Skeletal muscle satellite cell (primary cell): ENCODE results near the gene CASP2.
"Not testable (repeated sequence)": the region's sequence is repeated elsewhere in the genome, so short reads cannot be mapped to it uniquely, and the experiment has no call there.

Source experiments
- H3K27me3 ChIP-seq: 2 replicates; pipeline ENCODE4 v1.7.0; 2013; ENCODE audit warnings: low read length; ENCODE audit not compliant: control insufficient read depth, insufficient read depth
- H3K36me3 ChIP-seq: 2 replicates; pipeline ENCODE4 v1.7.0; 2013; ENCODE audit warnings: mild to moderate bottlenecking, control low read depth, low read length; ENCODE audit not compliant: insufficient read depth
- H3K4me1 ChIP-seq: 2 replicates; pipeline ENCODE4 v1.7.0; 2013; ENCODE audit warnings: low read length; ENCODE audit not compliant: control insufficient read depth, insufficient read depth
- H3K4me2 ChIP-seq: 2 replicates; pipeline ENCODE4 v1.7.0; 2013; ENCODE audit warnings: mild to moderate bottlenecking, low read length
- H3K4me3 ChIP-seq: 2 replicates; pipeline ENCODE4 v1.7.0; 2013; ENCODE audit warnings: low read length
- H3K9ac ChIP-seq: 2 replicates; pipeline ENCODE4 v1.7.0; 2013; ENCODE audit warnings: mild to moderate bottlenecking, low read depth, low read length, moderate library complexity
- H3K9me3 ChIP-seq: replicated peaks from 2 replicates; pipeline ENCODE4 v1.7.0; 2013; ENCODE audit warnings: mild to moderate bottlenecking, control low read depth, low read length

Gene CASP2

GRCh38 chr7:143285470-143285778, 2.7 kb upstream of the CASP2 start:
- H3K9ac ChIP-seq, result no peak overlapping the region
- no peaks in the 10 kb centered on the region for H3K27me3 ChIP-seq
- no peak overlapping the region for H3K4me3 ChIP-seq
- no peaks in the 10 kb centered on the region for H3K9me3 ChIP-seq
- H3K36me3 ChIP-seq, result peaks cover 2% of the 10 kb centered on the region
- no peak overlapping the region for H3K4me2 ChIP-seq
- peaks cover 16% of the 10 kb centered on the region for H3K4me1 ChIP-seq

GRCh38 chr7:143285806-143286521, 2.2 kb upstream of the CASP2 start:
- Histone ChIP-seq H3K4me2 (no peak overlapping the region), H3K4me1 (peaks cover 20% of the 10 kb centered on the region), H3K4me3 (no peak overlapping the region), H3K36me3 (peaks cover 6% of the 10 kb centered on the region), H3K9ac (no peak overlapping the region), H3K27me3 (no peaks in the 10 kb centered on the region), H3K9me3 (no peaks in the 10 kb centered on the region)

- no peak overlapping the region for H3K4me3 ChIP-seq
- peaks cover 25% of the 10 kb centered on the region for H3K4me1 ChIP-seq
- H3K9me3 ChIP-seq, result no peaks in the 10 kb centered on the region
- peaks cover 6% of the 10 kb centered on the region for H3K36me3 ChIP-seq
- H3K4me2 ChIP-seq, result no peak overlapping the region
- H3K27me3 ChIP-seq, result no peaks in the 10 kb centered on the region
- no peak overlapping the region for H3K9ac ChIP-seq
Observed at GRCh38 chr7:143286522-143286890, 1.6 kb upstream of the CASP2 start.

GRCh38 chr7:143287339-143287934, 714 bp upstream of the CASP2 start:
- Histone ChIP-seq H3K36me3 (peaks cover 11% of the 10 kb centered on the region), H3K4me1 (peaks cover 25% of the 10 kb centered on the region), H3K9ac (no peak overlapping the region), H3K27me3 (no peaks in the 10 kb centered on the region), H3K9me3 (no peaks in the 10 kb centered on the region), H3K4me3 (peak overlapping the region; percentile 91), H3K4me2 (peak overlapping the region; percentile 72)

- peaks cover 25% of the 10 kb centered on the region for H3K4me1 ChIP-seq
- no peaks in the 10 kb centered on the region for H3K9me3 ChIP-seq
- no peaks in the 10 kb centered on the region for H3K27me3 ChIP-seq
- H3K9ac ChIP-seq, result peak overlapping the region; percentile 96
- peaks cover 21% of the 10 kb centered on the region for H3K36me3 ChIP-seq
- H3K4me3 ChIP-seq, result peak overlapping the region; percentile 91
- H3K4me2 ChIP-seq, result peak overlapping the region; percentile 86
Observed at GRCh38 chr7:143288836-143289235, 685 bp downstream of the CASP2 start.

- Histone ChIP-seq H3K36me3 (peaks cover 27% of the 10 kb centered on the region), H3K4me3 (peak overlapping the region; percentile 91), H3K4me2 (peak overlapping the region; percentile 86), H3K4me1 (peaks cover 25% of the 10 kb centered on the region), H3K9ac (peak overlapping the region; percentile 96), H3K27me3 (no peaks in the 10 kb centered on the region), H3K9me3 (no peaks in the 10 kb centered on the region)
Observed at GRCh38 chr7:143289421-143289820, 1.3 kb downstream of the CASP2 start.

GRCh38 chr7:143289888-143290287, 1.7 kb downstream of the CASP2 start:
- Histone ChIP-seq H3K4me1 (peaks cover 25% of the 10 kb centered on the region), H3K4me2 (peak overlapping the region; percentile 86), H3K4me3 (peak overlapping the region; percentile 91), H3K9ac (peak overlapping the region; percentile 96), H3K36me3 (peaks cover 32% of the 10 kb centered on the region)
- H3K27me3 ChIP-seq, H3K9me3 ChIP-seq: not testable (repeated sequence)

- Histone ChIP-seq H3K4me3 (peak overlapping the region; percentile 43), H3K27me3 (no peaks in the 10 kb centered on the region), H3K9ac (no peak overlapping the region), H3K36me3 (peaks cover 36% of the 10 kb centered on the region), H3K4me1 (peaks cover 26% of the 10 kb centered on the region), H3K4me2 (peak overlapping the region; percentile 62), H3K9me3 (no peaks in the 10 kb centered on the region)
Observed at GRCh38 chr7:143290293-143290692, 2.1 kb downstream of the CASP2 start.

GRCh38 chr7:143292876-143293275, 4.7 kb downstream of the CASP2 start:
- Histone ChIP-seq H3K9me3 (no peaks in the 10 kb centered on the region), H3K9ac (no peak overlapping the region), H3K4me3 (no peak overlapping the region), H3K4me1 (peaks cover 35% of the 10 kb centered on the region), H3K36me3 (peaks cover 43% of the 10 kb centered on the region), H3K27me3 (no peaks in the 10 kb centered on the region), H3K4me2 (no peak overlapping the region)

GRCh38 chr7:143295870-143296269, 7.7 kb downstream of the CASP2 start:
- Histone ChIP-seq H3K27me3 (no peaks in the 10 kb centered on the region), H3K4me1 (peaks cover 20% of the 10 kb centered on the region), H3K9ac (no peak overlapping the region), H3K4me3 (no peak overlapping the region), H3K36me3 (peaks cover 59% of the 10 kb centered on the region), H3K9me3 (no peaks in the 10 kb centered on the region), H3K4me2 (no peak overlapping the region)

GRCh38 chr7:143296686-143297085, 8.5 kb downstream of the CASP2 start:
- Histone ChIP-seq H3K36me3 (peaks cover 67% of the 10 kb centered on the region), H3K4me2 (no peak overlapping the region), H3K4me3 (no peak overlapping the region), H3K27me3 (no peaks in the 10 kb centered on the region), H3K9me3 (no peaks in the 10 kb centered on the region), H3K4me1 (peaks cover 14% of the 10 kb centered on the region), H3K9ac (no peak overlapping the region)

- peaks cover 14% of the 10 kb centered on the region for H3K4me1 ChIP-seq
- H3K9me3 ChIP-seq, result no peaks in the 10 kb centered on the region
- H3K4me3 ChIP-seq, result no peak overlapping the region
- H3K27me3 ChIP-seq, result no peaks in the 10 kb centered on the region
- no peak overlapping the region for H3K9ac ChIP-seq
- peaks cover 70% of the 10 kb centered on the region for H3K36me3 ChIP-seq
- H3K4me2 ChIP-seq, result no peak overlapping the region
Observed at GRCh38 chr7:143299346-143299745, 11.2 kb downstream of the CASP2 start.
